Gastrocnemius medialis (tissue), 4 donors: ENCODE data around the gene ALX4.

Experiments
- CTCF ChIP-seq, 5 experiments: fragments of 450-650 bp in 3 of 5; fragments of 200-600 bp in 2 of 5; sonication (generic) in 2 of 5; IDR thresholded peaks in 4 of 5; conservative IDR thresholded peaks in 1 of 5; 1 replicate in 4 of 5; 2 replicates in 1 of 5; pipeline ENCODE4 v1.5.1; 2016 to 2019; ENCODE audit warnings: antibody characterized with exemption in 5 of 5, mild to moderate bottlenecking in 3 of 5, moderate library complexity in 3 of 5
- POLR2A ChIP-seq, 2 donors: fragments of 450-650 bp; IDR thresholded peaks; one replicate each; pipeline ENCODE4 v1.6.1; 2017; ENCODE audit warnings: antibody characterized with exemption in 2 of 2, mild to moderate bottlenecking in 2 of 2, moderate library complexity in 2 of 2

DNA sequence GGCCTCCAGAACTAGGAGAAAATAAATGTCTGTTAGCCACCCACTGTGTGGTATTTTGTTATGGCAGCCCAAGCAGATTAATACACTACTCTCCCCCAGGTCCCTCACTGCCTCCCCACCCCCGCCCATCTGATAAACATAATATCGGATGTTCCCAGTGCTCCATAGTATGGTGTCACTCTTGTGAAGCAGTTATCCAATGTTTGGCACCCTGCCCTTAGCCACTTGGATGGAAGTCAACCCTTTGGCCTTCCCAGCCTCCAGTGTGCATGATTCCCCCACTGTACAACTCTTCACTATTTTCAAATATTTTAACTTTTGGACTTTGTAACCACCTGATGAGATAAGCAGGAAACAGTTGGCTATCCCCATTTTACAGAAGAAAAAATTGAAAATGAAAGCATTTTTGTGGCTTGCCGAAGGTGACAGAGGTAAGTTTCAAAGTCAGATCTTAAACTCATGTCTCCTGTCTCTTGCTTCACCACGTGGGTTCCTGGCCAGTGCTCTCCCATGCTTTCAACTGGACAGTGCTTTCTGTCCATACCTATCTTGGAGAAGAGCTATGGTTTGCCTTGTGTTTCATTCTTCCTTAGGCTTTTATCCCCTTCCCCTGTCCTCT lies 53.2 kb downstream of the ALX4 start:
- TF ChIP-seq POLR2A (IDR thresholded peaks at IDR 0.05) (no peak), CTCF (IDR thresholded peaks at IDR 0.05 in 4 of 5, conservative IDR thresholded peaks at IDR 0.05 in 1 of 5) (no peak)
